ENCODE data around the gene RAD18.

The RAD18 gene

GRCh38 chr3:8914491-8914890 is 48.8 kb downstream of the RAD18 start:
- no peak for TF ChIP-seq CTCF (conservative IDR thresholded peaks at IDR 0.05; ENCODE audit: control insufficient read depth, insufficient read depth, low read depth, low read length)
- no peak for DNase-seq (ENCODE audit: low read depth)
- no peak overlapping the region for H3K4me3 ChIP-seq (ENCODE audit: control insufficient read depth, low read depth, low read length)

DNA sequence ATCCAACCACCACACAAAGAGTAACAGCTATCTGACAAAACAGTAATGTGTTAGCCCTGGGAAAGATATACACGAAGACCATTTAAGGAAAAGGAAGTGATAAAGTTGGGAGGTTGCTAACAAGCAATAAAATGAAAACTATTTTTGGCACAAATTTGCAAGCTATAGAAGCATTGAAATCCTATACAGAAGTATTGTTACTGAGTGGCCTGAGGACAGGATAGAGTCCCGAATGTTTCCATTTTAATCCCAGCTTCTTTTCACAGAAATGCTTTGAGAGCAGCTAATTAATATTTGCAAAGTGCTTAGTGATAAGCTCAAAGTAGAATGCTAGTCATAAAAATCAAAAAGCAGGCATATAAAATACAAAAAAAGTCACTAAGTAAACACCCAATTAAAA is 51.5 kb downstream of the RAD18 start:
- no peak overlapping the region for H3K4me3 ChIP-seq (ENCODE audit: control insufficient read depth, low read depth, low read length)
- no peak for TF ChIP-seq CTCF (conservative IDR thresholded peaks at IDR 0.05; ENCODE audit: control insufficient read depth, insufficient read depth, low read depth, low read length)
- no peak for DNase-seq (ENCODE audit: low read depth)

DNA sequence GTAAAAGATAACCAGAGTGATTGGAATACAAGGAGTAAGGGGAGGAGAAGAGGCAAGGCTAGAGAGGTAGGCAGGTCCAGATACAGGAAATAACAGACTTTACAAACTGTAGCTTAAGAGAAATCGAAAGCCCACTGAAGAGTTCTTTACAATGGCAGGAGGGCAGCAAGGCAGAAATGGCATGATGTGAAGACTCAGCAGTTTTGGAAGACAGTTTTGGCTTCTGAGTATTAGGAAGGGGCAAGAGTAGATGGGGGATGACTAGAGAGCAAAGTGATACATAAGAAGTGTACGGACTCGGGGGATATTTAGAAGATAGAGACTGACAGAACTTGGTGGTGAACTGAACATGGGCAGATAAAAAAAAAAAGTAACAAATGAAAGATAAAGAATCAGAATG is 54.1 kb downstream of the RAD18 start:
- H3K4me3 ChIP-seq (ENCODE audit: control insufficient read depth, low read depth, low read length) = no peak overlapping the region
- TF ChIP-seq CTCF (conservative IDR thresholded peaks at IDR 0.05; ENCODE audit: control insufficient read depth, insufficient read depth, low read depth, low read length) = no peak
- no peak for DNase-seq (ENCODE audit: low read depth)

- H3K4me3 ChIP-seq (ENCODE audit: control insufficient read depth, low read depth, low read length) = no peak overlapping the region
- TF ChIP-seq CTCF (conservative IDR thresholded peaks at IDR 0.05; ENCODE audit: control insufficient read depth, insufficient read depth, low read depth, low read length) = no peak
- DNase-seq (ENCODE audit: low read depth) = no peak
These were observed 60.1 kb downstream of the RAD18 start for GRCh38 chr3:8903191-8903590.

- no peak for TF ChIP-seq CTCF (conservative IDR thresholded peaks at IDR 0.05; ENCODE audit: control insufficient read depth, insufficient read depth, low read depth, low read length)
These were observed 62.4 kb downstream of the RAD18 start for GRCh38 chr3:8900869-8901268.

GRCh38 chr3:8899876-8900460 is 63.3 kb downstream of the RAD18 start:
- H3K4me3 ChIP-seq (ENCODE audit: control insufficient read depth, low read depth, low read length) = no peak overlapping the region
- DNase-seq (ENCODE audit: low read depth) = peak; percentile 8
- no peak for TF ChIP-seq CTCF (conservative IDR thresholded peaks at IDR 0.05; ENCODE audit: control insufficient read depth, insufficient read depth, low read depth, low read length)

More at GRCh38 chr3:8900869-8901268, 62.4 kb downstream of the RAD18 start:
- no peak for DNase-seq (ENCODE audit: low read depth)
- no peak overlapping the region for H3K4me3 ChIP-seq (ENCODE audit: control insufficient read depth, low read depth, low read length)

- DNase-seq (ENCODE audit: low read depth) = no peak
- no peak overlapping the region for H3K4me3 ChIP-seq (ENCODE audit: control insufficient read depth, low read depth, low read length)
- TF ChIP-seq CTCF (conservative IDR thresholded peaks at IDR 0.05; ENCODE audit: control insufficient read depth, insufficient read depth, low read depth, low read length) = no peak
These were observed 67.4 kb downstream of the RAD18 start for GRCh38 chr3:8895829-8896228.
